Measurements from ENCODE around the gene SPATS2.

The SPATS2 gene

GRCh38 chr12:49559011-49559675 lies 191.9 kb downstream of the SPATS2 start:
- no peak for DNase-seq

GRCh38 chr12:49560695-49561094 lies 193.4 kb downstream of the SPATS2 start:
- no peak for DNase-seq

- no peak for DNase-seq
These were observed 195.0 kb downstream of the SPATS2 start for GRCh38 chr12:49562233-49562632.

- DNase-seq: no peak
These were observed 195.6 kb downstream of the SPATS2 start for GRCh38 chr12:49562831-49563230.

GRCh38 chr12:49563951-49564685 lies 196.9 kb downstream of the SPATS2 start:
- DNase-seq: no peak

- no peak for DNase-seq
These were observed 197.6 kb downstream of the SPATS2 start for GRCh38 chr12:49564686-49565405.

GRCh38 chr12:49565406-49566265 lies 198.4 kb downstream of the SPATS2 start:
- no peak for DNase-seq

- no peak for DNase-seq
These were observed 199.1 kb downstream of the SPATS2 start for GRCh38 chr12:49566361-49566760.

- no peak for DNase-seq
These were observed 200.0 kb downstream of the SPATS2 start for GRCh38 chr12:49567302-49567610.

GRCh38 chr12:49567611-49568441 lies 200.6 kb downstream of the SPATS2 start, which contains the start of gene MCRS1:
TSS of gene MCRS1 (minus strand) at chr12:49568142. CDS start at chr12:49566731, 1,411 bp downstream.
- peak; percentile 59 for DNase-seq

GRCh38 chr12:49568442-49569162 lies 201.3 kb downstream of the SPATS2 start:
- no peak for DNase-seq

Data from activated gamma-delta T cell (primary cell).